Left kidney (tissue), 2 donors: ENCODE measurements around the gene CDK18. TPM values are rescaled to one million over a fixed set of nuclear protein-coding genes. Genes with fewer than 3 reads are reported as not detected.
"Not testable (repeated sequence)": the region's sequence is repeated elsewhere in the genome, so short reads cannot be mapped to it uniquely, and the experiment has no call there.

Experiments used
- DNase-seq: peaks from one replicate; pipeline ENCODE4 v3.0.0-alpha.2; 2013
- polyA plus RNA-seq: library from polyadenylated mRNA; unstranded; fragments of 120-200 nt; gene quantifications from one replicate; pipeline ENCODE4 v1.2.1, GENCODE V29; 2013; ENCODE audit not compliant: insufficient read length

The CDK18 gene
- polyA plus RNA-seq, 1 donor = 27.1 TPM

GRCh38 chr1:205480349-205480985, 24.0 kb upstream of the CDK18 start:
- DNase-seq = no peak

GRCh38 chr1:205481218-205481617, 23.3 kb upstream of the CDK18 start:
- no peak for DNase-seq

- DNase-seq = no peak
Measured at GRCh38 chr1:205481629-205482151, 22.8 kb upstream of the CDK18 start.

- not testable (repeated sequence) for DNase-seq
Measured at GRCh38 chr1:205482587-205482986, 21.9 kb upstream of the CDK18 start.

- no peak for DNase-seq
Measured at GRCh38 chr1:205483372-205483771, 21.1 kb upstream of the CDK18 start.

- DNase-seq = peak; percentile 64
Measured at GRCh38 chr1:205484985-205485967, 19.2 kb upstream of the CDK18 start.

DNA sequence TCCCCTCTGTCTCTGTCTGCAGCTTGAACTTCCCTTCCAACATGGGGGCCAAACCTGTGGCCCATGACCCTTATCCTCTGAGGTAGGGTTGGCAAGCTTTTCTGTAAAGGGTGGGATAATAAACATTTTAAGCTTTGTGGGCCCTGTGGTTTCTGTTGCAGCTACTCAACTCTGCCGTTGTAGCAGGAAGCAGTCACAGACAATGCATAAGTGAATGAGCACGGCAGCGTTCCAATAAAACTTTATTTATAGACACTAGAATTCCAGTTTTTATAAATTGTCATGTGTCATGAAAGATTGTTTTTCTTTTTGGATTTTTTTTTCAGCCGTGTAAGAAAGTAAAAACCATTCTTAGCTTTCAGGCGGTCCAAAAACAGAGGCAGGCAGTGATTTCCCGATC, 18.2 kb upstream of the CDK18 start:
- no peak for DNase-seq

DNA sequence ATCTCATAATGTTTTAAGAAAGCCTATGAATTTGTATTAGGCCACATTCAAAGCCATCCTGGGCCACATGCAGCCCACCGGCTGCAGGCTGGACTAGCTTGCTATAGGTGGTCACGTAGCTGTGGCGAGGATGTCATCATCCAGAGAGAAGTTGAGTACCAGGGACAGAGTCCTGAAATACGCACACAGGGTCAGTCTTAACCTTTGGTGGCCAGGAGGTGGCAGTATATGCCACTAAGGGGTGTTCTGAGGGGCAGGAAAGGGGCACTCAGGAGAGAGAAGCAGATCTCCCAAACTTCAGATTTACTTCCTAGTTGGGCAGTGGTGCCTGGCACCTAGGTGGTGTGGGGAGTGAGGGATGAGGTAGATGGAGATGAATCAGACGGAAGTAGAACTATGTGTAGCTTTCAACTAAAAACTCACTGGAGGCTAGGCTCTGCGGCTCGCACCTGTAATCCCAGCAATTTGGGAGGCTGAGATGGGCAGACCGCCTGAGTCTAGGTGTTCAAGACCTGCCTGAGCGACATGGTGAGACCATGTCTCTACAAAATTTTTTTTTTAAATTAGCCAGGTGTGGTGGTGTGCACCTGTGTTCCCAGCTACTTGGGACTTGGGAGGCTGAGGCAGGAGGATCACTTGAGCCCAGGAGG, 16.3 kb upstream of the CDK18 start:
- DNase-seq = peak; percentile 64

- no peak for DNase-seq
Measured at GRCh38 chr1:205491794-205492193, 12.7 kb upstream of the CDK18 start.

DNA sequence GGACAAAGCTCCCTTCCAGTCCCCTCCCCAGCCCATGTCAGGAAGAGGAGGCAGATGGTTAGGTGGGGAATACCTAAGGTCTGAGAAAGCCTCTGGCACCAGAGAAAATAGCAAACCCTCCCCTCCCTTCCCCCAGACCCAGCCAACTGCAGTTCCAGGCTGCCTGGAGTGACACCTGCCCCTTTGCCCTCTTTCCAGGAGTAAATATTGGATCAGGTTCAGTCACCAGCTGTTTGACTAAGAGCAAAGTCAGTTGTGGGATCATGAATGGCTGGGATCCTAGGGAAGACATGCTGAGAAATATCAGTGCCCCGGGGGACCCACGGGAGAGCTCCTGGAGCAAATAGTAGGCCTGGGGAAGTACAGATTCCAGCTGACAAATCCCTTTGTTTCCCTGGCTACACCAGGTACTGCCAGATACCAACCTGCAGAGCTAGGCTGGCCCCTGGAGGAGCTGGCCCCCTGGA, 12.2 kb upstream of the CDK18 start:
- DNase-seq = no peak

- no peak for DNase-seq
Measured at GRCh38 chr1:205492774-205493173, 11.7 kb upstream of the CDK18 start.

DNA sequence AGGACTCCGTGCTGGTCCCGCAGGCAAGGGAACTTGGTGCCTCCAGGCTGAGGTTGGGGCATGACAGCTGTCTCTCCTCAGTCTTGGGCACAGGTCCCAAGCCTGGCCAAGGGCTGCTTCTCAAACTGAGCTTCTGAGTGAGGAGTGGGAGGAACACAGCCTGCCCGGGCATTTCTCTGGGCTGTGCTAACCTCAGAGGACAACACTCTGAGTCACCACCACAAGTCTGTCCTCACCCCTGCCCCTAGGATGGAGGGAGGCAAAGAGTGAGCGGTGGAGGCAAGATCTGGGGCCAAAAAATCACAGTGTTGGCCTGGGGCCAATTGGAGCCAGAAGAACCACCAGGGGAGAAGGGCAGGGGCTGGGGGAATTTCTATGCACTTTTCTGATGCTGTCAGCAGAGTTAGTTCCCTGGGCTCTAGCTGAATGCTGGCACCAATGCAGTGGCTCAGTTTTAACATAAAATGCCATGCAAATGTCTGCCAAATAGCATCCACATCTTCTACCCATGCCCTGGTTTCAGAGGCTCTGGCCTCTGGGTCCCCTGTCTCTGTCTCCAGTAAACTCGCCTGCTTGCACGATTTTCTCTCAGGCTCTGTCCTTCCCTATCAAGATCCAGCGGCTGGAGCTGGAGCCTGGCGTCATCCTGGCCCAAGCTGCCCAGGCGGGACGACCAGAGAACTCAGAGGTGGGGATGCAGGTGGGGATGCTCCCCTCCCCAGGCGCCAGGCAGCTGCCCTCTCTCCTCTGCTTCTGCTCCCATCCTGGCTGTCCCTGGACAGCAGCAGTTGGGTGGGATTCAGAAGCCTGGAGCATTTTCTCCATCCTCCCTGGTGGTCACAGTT, 11.0 kb upstream of the CDK18 start:
- no peak for DNase-seq

- no peak for DNase-seq
Measured at GRCh38 chr1:205494115-205494514, 10.4 kb upstream of the CDK18 start.

DNA sequence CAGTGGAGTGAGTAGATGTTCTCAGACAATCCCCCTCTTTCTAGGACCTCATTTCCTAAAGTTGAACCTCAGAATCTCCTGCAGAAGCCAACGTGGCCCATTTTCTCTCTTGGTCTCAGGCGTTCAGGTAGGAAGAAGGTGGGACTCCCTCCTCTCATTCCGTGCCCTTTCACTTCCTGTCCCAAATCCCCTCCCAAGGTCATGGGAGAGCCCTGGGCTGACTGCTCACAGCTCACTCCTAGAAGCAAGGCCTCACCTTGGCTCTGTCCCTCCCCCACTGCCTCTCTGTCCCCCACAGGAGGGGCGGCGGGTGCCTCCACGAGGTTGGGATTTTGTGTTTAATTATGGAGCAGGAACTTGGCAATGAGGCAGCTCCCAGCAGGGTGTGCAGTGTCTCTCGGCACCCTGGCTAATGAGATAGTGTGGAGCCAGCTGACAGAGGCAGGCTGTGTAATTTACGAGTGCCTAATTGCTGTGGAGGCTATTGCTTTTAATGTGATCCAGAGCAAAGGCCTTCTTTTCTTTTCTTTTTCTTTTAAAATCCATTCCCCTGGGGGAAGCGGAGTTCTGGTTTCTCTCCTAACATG, 9.1 kb upstream of the CDK18 start:
- no peak for DNase-seq

- DNase-seq = no peak
Measured at GRCh38 chr1:205496661-205497060, 7.8 kb upstream of the CDK18 start.

DNA sequence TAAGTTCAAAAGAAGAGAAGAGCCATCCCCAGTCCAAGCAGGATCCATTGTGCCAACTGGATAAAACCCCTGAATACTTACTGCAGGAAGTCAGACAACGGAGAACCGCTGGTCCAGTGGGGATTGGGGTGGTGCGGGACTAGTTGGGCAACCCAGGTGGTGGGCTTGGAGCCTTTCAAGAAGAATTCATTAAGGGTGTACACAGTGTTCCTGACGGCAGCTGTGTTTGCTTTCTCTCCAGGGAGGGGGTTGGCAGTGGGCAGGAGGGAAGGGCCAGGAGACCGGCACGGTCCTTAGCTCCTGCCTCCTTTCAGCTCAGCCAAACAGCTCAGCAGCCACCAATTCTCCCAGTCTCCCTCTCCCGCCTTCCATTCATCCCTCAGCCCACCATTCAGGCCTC, 7.1 kb upstream of the CDK18 start:
- no peak for DNase-seq

- no peak for DNase-seq
Measured at GRCh38 chr1:205499789-205500188, 4.7 kb upstream of the CDK18 start.

- DNase-seq = no peak
Measured at GRCh38 chr1:205500240-205501233, 3.9 kb upstream of the CDK18 start.

DNA sequence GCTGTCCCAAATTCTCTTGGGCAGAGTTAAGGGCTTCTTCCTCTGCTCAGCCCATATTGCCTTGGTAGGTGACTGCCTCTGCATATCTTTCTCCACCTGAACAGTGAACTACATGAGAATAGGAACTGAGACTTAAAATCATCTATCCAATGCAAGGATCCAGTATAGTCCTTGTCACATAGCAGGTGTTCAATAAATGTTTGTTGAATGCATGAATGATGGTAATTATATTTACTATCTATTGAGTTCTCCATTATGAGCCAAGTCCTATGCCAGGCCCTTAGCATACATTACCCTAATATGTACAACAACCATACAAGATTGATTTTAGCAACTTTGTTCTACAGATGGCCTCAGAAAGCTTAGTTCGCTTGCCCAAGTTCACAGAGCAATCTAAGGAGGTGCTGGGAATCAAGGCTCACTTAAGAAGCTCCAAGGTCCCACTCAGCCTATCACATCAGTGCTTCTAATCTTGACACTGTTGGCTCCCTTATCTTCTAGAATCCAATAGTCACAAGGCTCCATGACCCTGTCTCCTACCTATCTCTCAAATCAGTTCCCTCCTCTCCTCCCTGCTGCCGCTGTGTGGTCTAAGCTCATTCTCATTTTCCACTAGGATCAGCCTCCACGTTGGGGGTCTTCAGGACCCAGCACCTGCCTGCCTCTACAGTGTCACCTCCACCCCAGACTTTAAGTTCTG, 2.2 kb upstream of the CDK18 start:
- DNase-seq = no peak
